Lower leg skin (tissue), 3 donors: ENCODE measurements around the gene LRPPRC.

Experiments
- CTCF ChIP-seq, 3 donors: fragments of 450-650 bp; IDR thresholded peaks; one replicate each; pipeline ENCODE4 v1.5.1; 2016; ENCODE audit warnings: antibody characterized with exemption in 3 of 3, mild to moderate bottlenecking in 3 of 3, moderate library complexity in 2 of 3
- POLR2A ChIP-seq, 2 donors: fragments of 450-650 bp; IDR thresholded peaks; one replicate each; pipeline ENCODE4 v1.6.1; 2016 to 2017; ENCODE audit warnings: antibody characterized with exemption in 2 of 2, mild to moderate bottlenecking in 1 of 2, moderate library complexity in 1 of 2

- TF ChIP-seq POLR2A (IDR thresholded peaks at IDR 0.05) (no peak), CTCF (IDR thresholded peaks at IDR 0.05) (no peak)
These were observed 51.9 kb downstream of the LRPPRC start for GRCh38 chr2:43943809-43944452.
